ENCODE results near the gene LAYN.

LAYN gene

GRCh38 chr11:111582163-111582562 is 41.6 kb downstream of the LAYN start:
- H3K4me3 ChIP-seq (ENCODE audit: low read depth, low read length) = no peak overlapping the region
- TF ChIP-seq, protein P1, sequence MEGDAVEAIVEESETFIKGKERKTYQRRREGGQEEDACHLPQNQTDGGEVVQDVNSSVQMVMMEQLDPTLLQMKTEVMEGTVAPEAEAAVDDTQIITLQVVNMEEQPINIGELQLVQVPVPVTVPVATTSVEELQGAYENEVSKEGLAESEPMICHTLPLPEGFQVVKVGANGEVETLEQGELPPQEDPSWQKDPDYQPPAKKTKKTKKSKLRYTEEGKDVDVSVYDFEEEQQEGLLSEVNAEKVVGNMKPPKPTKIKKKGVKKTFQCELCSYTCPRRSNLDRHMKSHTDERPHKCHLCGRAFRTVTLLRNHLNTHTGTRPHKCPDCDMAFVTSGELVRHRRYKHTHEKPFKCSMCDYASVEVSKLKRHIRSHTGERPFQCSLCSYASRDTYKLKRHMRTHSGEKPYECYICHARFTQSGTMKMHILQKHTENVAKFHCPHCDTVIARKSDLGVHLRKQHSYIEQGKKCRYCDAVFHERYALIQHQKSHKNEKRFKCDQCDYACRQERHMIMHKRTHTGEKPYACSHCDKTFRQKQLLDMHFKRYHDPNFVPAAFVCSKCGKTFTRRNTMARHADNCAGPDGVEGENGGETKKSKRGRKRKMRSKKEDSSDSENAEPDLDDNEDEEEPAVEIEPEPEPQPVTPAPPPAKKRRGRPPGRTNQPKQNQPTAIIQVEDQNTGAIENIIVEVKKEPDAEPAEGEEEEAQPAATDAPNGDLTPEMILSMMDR (IDR thresholded peaks at IDR 0.05; ENCODE audit: low read depth, low read length) = no peak
- TF ChIP-seq POLR2A (IDR thresholded peaks at IDR 0.05; ENCODE audit: extremely low read depth, insufficient read length) = no peak
- TF ChIP-seq, protein P2, sequence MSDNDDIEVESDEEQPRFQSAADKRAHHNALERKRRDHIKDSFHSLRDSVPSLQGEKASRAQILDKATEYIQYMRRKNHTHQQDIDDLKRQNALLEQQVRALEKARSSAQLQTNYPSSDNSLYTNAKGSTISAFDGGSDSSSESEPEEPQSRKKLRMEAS (IDR thresholded peaks at IDR 0.05; ENCODE audit: low read depth, low read length) = no peak
- no peak for TF ChIP-seq MYC (IDR thresholded peaks at IDR 0.05; ENCODE audit: low read depth, low read length)
- no peak for DNase-seq (ENCODE audit: low read depth)

DNA sequence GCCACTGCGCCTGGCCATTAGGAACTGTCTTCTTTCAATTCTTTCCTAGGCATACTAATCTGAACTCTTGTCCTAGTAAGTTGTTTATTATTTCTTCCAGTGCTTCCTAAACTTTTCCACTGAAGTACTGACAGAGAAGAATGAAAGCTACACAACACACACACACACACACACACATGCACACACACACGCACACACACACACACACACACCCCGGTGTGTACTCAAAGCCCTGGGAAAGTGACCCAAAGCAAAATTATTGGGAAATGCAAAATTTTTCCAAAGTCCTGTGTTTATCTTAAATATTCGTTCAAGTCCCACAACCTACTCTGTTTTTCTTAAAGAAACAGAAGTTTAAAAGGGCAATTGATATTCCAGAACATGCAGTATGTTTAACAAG is 42.4 kb downstream of the LAYN start:
- TF ChIP-seq POLR2A (IDR thresholded peaks at IDR 0.05; ENCODE audit: extremely low read depth, insufficient read length) (no peak), MYC (IDR thresholded peaks at IDR 0.05; ENCODE audit: low read depth, low read length) (no peak)
- TF ChIP-seq, protein P2 (IDR thresholded peaks at IDR 0.05; ENCODE audit: low read depth, low read length) = no peak
- TF ChIP-seq, protein P1 (IDR thresholded peaks at IDR 0.05; ENCODE audit: low read depth, low read length) = no peak
- DNase-seq (ENCODE audit: low read depth) = no peak

GRCh38 chr11:111585371-111585770 is 44.9 kb downstream of the LAYN start:
- H3K4me3 ChIP-seq (ENCODE audit: low read depth, low read length) = no peak overlapping the region
- TF ChIP-seq, protein P1 (IDR thresholded peaks at IDR 0.05; ENCODE audit: low read depth, low read length) = no peak
- no peak for TF ChIP-seq MYC (IDR thresholded peaks at IDR 0.05; ENCODE audit: low read depth, low read length)
- TF ChIP-seq, protein P2 (IDR thresholded peaks at IDR 0.05; ENCODE audit: low read depth, low read length) = no peak
- TF ChIP-seq POLR2A (IDR thresholded peaks at IDR 0.05; ENCODE audit: extremely low read depth, insufficient read length) = no peak
- no peak for DNase-seq (ENCODE audit: low read depth)

More for the DNA sequence above, 42.4 kb downstream of the LAYN start:
- no peak overlapping the region for H3K4me3 ChIP-seq (ENCODE audit: low read depth, low read length)

- TF ChIP-seq, protein P2 (IDR thresholded peaks at IDR 0.05; ENCODE audit: low read depth, low read length) = no peak
- TF ChIP-seq, protein P1 (IDR thresholded peaks at IDR 0.05; ENCODE audit: low read depth, low read length) = peak; percentile 50
- peak; percentile 67 for DNase-seq (ENCODE audit: low read depth)
- no peak overlapping the region for H3K4me3 ChIP-seq (ENCODE audit: low read depth, low read length)
Measured at GRCh38 chr11:111586388-111586831, 45.9 kb downstream of the LAYN start.

DNA sequence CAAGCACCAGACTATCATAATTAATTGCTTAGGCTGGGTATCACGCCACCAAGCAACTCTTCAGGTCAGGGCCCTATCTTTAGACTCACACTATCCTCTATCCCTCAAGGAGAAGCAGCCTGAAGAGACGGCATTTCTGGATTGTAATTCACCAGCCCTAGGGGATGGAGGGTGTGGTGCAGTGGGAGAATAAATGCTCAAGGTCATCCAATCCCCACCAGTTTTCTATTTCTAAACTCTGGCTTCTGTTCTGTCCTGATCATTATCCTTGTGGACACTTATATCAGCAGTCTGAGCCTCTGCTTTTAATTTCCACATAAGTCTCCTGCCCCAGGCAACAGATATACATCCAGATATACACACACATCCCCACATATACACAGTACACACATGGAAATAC is 48.6 kb downstream of the LAYN start:
- H3K4me3 ChIP-seq (ENCODE audit: low read depth, low read length) = no peak overlapping the region
- no peak for DNase-seq (ENCODE audit: low read depth)
- no peak for TF ChIP-seq POLR2A (IDR thresholded peaks at IDR 0.05; ENCODE audit: extremely low read depth, insufficient read length)

DNA sequence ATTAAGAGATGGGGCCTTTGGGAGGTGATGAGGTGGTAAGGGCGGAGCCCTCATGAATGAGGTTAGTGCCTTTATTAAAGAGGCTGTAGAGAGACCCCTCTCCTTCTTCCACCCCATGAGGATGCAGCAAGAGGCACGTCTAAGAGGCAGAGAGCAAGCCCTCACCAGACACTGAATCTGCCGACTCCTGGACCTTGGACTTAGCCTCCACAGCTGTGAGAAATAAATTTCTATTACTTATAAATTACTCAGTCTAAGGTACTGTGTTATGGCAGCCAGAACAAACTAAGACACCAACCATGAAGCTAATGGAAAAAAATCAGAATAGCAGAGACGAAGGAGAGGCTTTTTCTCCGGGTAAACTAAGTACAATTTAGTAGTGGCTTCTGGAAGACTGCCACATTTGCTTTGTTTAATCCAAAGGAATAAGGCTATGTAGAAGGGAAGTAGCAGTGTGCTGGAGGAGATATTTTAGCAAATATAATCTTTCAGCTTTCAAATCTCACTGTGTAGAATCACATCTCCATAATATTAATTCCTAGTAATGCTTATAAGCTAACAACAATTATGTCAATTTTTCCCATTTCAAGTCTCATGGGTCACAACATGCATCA is 49.5 kb downstream of the LAYN start:
- TF ChIP-seq, protein P1 (IDR thresholded peaks at IDR 0.05; ENCODE audit: low read depth, low read length) = no peak
- DNase-seq (ENCODE audit: low read depth) = no peak
- no peak overlapping the region for H3K4me3 ChIP-seq (ENCODE audit: low read depth, low read length)
